GM23338 (cell line): Measurements from ENCODE around the gene STT3B. TPM values are rescaled to one million over a fixed set of nuclear protein-coding genes. Genes with fewer than 3 reads are reported as not detected.

Experiments used
- ATAC-seq: fragments of 200-7000 bp; cut with Tn5 transposase; 3 replicates; pipeline ENCODE4 v1.9.1; 2020
- DNase-seq: peaks from one replicate; pipeline ENCODE4 v3.0.0-alpha.2; 2015; ENCODE audit warnings: low spot score
- H2AFZ ChIP-seq: fragments of 200-600 bp; sonication (generic); 2 replicates; pipeline ENCODE4 v1.8.0; 2016; ENCODE audit warnings: antibody characterized with exemption, mild to moderate bottlenecking, moderate library complexity
- H3F3A ChIP-seq: fragments of 200-600 bp; sonication (generic); replicated peaks from 2 replicates; pipeline ENCODE4 v1.8.0; 2017; ENCODE audit warnings: antibody characterized with exemption, mixed run types, low read depth
- H3K27ac ChIP-seq: fragments of 200-600 bp; sonication (generic); 2 replicates; pipeline ENCODE4 v1.6.1; 2016; ENCODE audit warnings: low read depth
- H3K27me3 ChIP-seq: fragments of 200-600 bp; sonication (generic); 2 replicates; pipeline ENCODE4 v1.8.0; 2016; ENCODE audit warnings: mild to moderate bottlenecking, mixed run types, moderate library complexity; ENCODE audit not compliant: insufficient read depth
- H3K36me3 ChIP-seq: fragments of 200-600 bp; sonication (generic); 2 replicates; pipeline ENCODE4 v1.8.0; 2016; ENCODE audit warnings: mild to moderate bottlenecking; ENCODE audit not compliant: insufficient read depth
- H3K4me1 ChIP-seq: fragments of 200-600 bp; sonication (generic); 2 replicates; pipeline ENCODE4 v1.8.0; 2016; ENCODE audit warnings: mild to moderate bottlenecking, moderate library complexity; ENCODE audit not compliant: insufficient read depth
- H3K4me2 ChIP-seq: fragments of 200-600 bp; sonication (generic); 2 replicates; pipeline ENCODE4 v1.7.1; 2017; ENCODE audit warnings: mixed run types
- H3K4me3 ChIP-seq: fragments of 200-600 bp; sonication (generic); 2 replicates; pipeline ENCODE4 v1.6.1; 2016; ENCODE audit warnings: mixed run types
- H3K79me2 ChIP-seq: fragments of 200-600 bp; sonication (generic); replicated peaks from 2 replicates; pipeline ENCODE4 v1.8.0; 2017; ENCODE audit warnings: mild to moderate bottlenecking; ENCODE audit not compliant: insufficient read depth
- H3K9me2 ChIP-seq: fragments of 200-600 bp; sonication (generic); 2 replicates; pipeline ENCODE4 v1.8.0; 2017; ENCODE audit not compliant: insufficient read depth
- H4K20me1 ChIP-seq: fragments of 200-600 bp; sonication (generic); replicated peaks from 2 replicates; pipeline ENCODE4 v1.8.0; 2017; ENCODE audit warnings: mild to moderate bottlenecking; ENCODE audit not compliant: insufficient read depth
- H3K27ac Mint-ChIP-seq: 2 replicates; pipeline ENCODE4 v1.8.0; 2020; ENCODE audit warnings: inconsistent platforms, mild to moderate bottlenecking, moderate library complexity, mixed read lengths
- H3K27me3 Mint-ChIP-seq: 3 replicates; pipeline ENCODE4 v1.8.0; 2022; ENCODE audit warnings: low read depth, mild to moderate bottlenecking, moderate library complexity, mixed read lengths, inconsistent platforms; ENCODE audit not compliant: insufficient read depth, poor library complexity
- H3K36me3 Mint-ChIP-seq: 3 replicates; pipeline ENCODE4 v1.8.0; 2021; ENCODE audit warnings: low read depth, mild to moderate bottlenecking, inconsistent platforms, moderate library complexity, mixed read lengths
- H3K4me1 Mint-ChIP-seq: 3 replicates; pipeline ENCODE4 v1.8.0; 2020; ENCODE audit warnings: mild to moderate bottlenecking, inconsistent platforms, mixed read lengths
- H3K4me3 Mint-ChIP-seq: 3 replicates; pipeline ENCODE4 v1.8.0; 2021; ENCODE audit warnings: moderate library complexity, mild to moderate bottlenecking, inconsistent platforms, mixed read lengths
- H3K9me3 Mint-ChIP-seq: 3 replicates; pipeline ENCODE4 v1.8.0; 2020; ENCODE audit warnings: moderate library complexity, mild to moderate bottlenecking, inconsistent platforms, mixed read lengths
- CREB1 ChIP-seq: fragments of 250-450 bp; sonication (Bioruptor Pico); IDR thresholded peaks from 2 replicates; pipeline ENCODE4 v1.5.0; 2020; ENCODE audit warnings: low read depth, mild to moderate bottlenecking, moderate library complexity
- EZH2phosphoT487 ChIP-seq: fragments of 200-600 bp; sonication (generic); IDR thresholded peaks from one replicate; pipeline ENCODE4 v1.8.1; 2018; ENCODE audit warnings: antibody characterized with exemption; ENCODE audit not compliant: unreplicated experiment
- JUNB ChIP-seq: IDR thresholded peaks from one replicate; pipeline ENCODE4 v1.6.1; 2016; ENCODE audit warnings: antibody characterized with exemption; ENCODE audit not compliant: unreplicated experiment
- NANOG ChIP-seq: IDR thresholded peaks from 2 replicates; pipeline ENCODE4 v1.6.1; 2016; ENCODE audit warnings: antibody characterized with exemption, borderline replicate concordance
- POLR2AphosphoS5 ChIP-seq: IDR thresholded peaks from 2 replicates; pipeline ENCODE4 v1.6.1; 2016; ENCODE audit warnings: antibody characterized with exemption, low read depth
- STAT1 ChIP-seq: IDR thresholded peaks from one replicate; pipeline ENCODE4 v1.6.1; 2016; ENCODE audit warnings: antibody characterized with exemption; ENCODE audit not compliant: unreplicated experiment
- ZNF114 ChIP-seq: fragments of 250-450 bp; sonication (Bioruptor Pico); IDR thresholded peaks from 2 replicates; pipeline ENCODE4 v1.5.0; 2020; ENCODE audit warnings: mild to moderate bottlenecking, moderate library complexity
- long read RNA-seq: library from polyadenylated mRNA; unstranded; transcript quantifications from one replicate; pipeline ENCODE4 v2.0.0, GENCODE V29; 2020; ENCODE audit not compliant: unreplicated experiment
- polyA plus RNA-seq: library from polyadenylated mRNA; unstranded; fragments of >200 nt; fragmentation: Nextera tagmentation; extraction: Ambion mirVana; gene quantifications from 2 replicates; pipeline ENCODE4 v1.2.1, GENCODE V29; 2016
- total RNA-seq: library from RNA; depleted of rRNA; stranded (reverse); fragments of >200 nt; shearing (Covaris generic); gene quantifications from 2 replicates; pipeline ENCODE4 v1.2.3, GENCODE V29; 2014; rRNA removed
- TF ChIP-seq, protein P1 (sequence below): IDR thresholded peaks from one replicate; pipeline ENCODE4 v1.6.1; 2018; ENCODE audit warnings: antibody characterized with exemption; ENCODE audit not compliant: unreplicated experiment
- TF ChIP-seq, protein P2 (sequence below): IDR thresholded peaks from 2 replicates; pipeline ENCODE4 v1.6.1; 2016; ENCODE audit warnings: antibody characterized with exemption
- TF ChIP-seq, protein P3 (sequence below), 2 experiments: fragments of 200-600 bp in 1 of 2; sonication (generic) in 1 of 2; conservative IDR thresholded peaks; 2 replicates each; pipeline versions ENCODE4 v1.5.1 to v1.6.1; 2016 to 2017; ENCODE audit warnings: antibody characterized with exemption in 2 of 2, low read depth in 2 of 2, mild to moderate bottlenecking in 2 of 2, moderate library complexity in 1 of 2

Gene STT3B
- 139 and 167 TPM in 2 replicates for total RNA-seq
- 44.1 and 45.2 TPM in 2 replicates for polyA plus RNA-seq
- long read RNA-seq, full-length matches to known transcripts: 7 of 12 reads
- long read RNA-seq, partial matches to known transcripts: 4 of 12 reads
- long read RNA-seq, other reads (novel, unspliced or antisense): 1 of 12 reads

DNA sequence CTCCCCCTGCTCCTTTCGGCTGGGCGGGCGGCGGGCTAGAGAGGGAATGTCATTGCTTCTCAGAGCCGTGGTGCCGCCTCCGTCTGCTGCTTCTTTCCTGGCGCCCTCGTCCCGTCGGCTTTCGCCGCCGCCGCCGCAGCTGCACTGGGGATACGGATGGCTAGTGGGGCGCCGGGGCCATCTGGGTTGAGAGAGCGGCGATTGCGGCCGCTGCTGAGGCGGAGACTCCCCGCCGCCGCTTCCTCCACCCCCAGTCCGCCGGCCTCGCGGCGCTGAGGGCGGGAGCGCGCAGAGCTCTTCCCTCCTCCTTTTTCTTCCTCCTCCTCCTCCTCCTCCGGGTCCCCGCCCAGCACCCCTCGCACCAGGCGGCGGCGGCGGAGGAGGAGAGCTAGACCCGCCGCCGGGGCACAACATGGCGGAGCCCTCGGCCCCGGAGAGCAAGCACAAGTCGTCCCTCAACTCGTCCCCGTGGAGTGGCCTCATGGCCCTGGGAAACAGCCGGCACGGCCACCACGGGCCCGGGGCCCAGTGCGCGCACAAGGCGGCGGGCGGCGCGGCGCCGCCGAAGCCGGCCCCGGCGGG is at the start of gene STT3B:
TSS of gene STT3B (plus strand) at position 339 of the 582 bp plus-strand sequence. CDS start at position 413, 74 bp downstream.
- H3K9me2 ChIP-seq: no peaks in the 10 kb centered on the region
- DNase-seq (peak; percentile 81), ATAC-seq (peak; percentile 55)
- peak within 1 kb of the TSS; percentile 99 for H3K27ac ChIP-seq
- H3K9me3 Mint-ChIP-seq: no peaks in the 10 kb centered on the region; the same call in 2 of the 3 replicates
- H3K36me3 ChIP-seq: no peaks in the 10 kb centered on the region
- H3K27me3 ChIP-seq: no peaks in the 10 kb centered on the region
- peaks cover 29% of the 10 kb centered on the region for H3K4me1 Mint-ChIP-seq
- H3K27ac Mint-ChIP-seq: peak within 1 kb of the TSS; percentile 99
- peak within 1 kb of the TSS; percentile 53 for H2AFZ ChIP-seq
- peak; percentile 88 for TF ChIP-seq POLR2AphosphoS5
- TF ChIP-seq, protein P1, sequence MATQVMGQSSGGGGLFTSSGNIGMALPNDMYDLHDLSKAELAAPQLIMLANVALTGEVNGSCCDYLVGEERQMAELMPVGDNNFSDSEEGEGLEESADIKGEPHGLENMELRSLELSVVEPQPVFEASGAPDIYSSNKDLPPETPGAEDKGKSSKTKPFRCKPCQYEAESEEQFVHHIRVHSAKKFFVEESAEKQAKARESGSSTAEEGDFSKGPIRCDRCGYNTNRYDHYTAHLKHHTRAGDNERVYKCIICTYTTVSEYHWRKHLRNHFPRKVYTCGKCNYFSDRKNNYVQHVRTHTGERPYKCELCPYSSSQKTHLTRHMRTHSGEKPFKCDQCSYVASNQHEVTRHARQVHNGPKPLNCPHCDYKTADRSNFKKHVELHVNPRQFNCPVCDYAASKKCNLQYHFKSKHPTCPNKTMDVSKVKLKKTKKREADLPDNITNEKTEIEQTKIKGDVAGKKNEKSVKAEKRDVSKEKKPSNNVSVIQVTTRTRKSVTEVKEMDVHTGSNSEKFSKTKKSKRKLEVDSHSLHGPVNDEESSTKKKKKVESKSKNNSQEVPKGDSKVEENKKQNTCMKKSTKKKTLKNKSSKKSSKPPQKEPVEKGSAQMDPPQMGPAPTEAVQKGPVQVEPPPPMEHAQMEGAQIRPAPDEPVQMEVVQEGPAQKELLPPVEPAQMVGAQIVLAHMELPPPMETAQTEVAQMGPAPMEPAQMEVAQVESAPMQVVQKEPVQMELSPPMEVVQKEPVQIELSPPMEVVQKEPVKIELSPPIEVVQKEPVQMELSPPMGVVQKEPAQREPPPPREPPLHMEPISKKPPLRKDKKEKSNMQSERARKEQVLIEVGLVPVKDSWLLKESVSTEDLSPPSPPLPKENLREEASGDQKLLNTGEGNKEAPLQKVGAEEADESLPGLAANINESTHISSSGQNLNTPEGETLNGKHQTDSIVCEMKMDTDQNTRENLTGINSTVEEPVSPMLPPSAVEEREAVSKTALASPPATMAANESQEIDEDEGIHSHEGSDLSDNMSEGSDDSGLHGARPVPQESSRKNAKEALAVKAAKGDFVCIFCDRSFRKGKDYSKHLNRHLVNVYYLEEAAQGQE: no peak
- TF ChIP-seq, protein P2, sequence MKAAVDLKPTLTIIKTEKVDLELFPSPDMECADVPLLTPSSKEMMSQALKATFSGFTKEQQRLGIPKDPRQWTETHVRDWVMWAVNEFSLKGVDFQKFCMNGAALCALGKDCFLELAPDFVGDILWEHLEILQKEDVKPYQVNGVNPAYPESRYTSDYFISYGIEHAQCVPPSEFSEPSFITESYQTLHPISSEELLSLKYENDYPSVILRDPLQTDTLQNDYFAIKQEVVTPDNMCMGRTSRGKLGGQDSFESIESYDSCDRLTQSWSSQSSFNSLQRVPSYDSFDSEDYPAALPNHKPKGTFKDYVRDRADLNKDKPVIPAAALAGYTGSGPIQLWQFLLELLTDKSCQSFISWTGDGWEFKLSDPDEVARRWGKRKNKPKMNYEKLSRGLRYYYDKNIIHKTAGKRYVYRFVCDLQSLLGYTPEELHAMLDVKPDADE: peak; percentile 18; the same call in 1 of the 2 replicates
- H3K4me1 ChIP-seq: peaks cover 36% of the 10 kb centered on the region
- peaks cover 44% of the 10 kb centered on the region for H3K79me2 ChIP-seq
- peaks cover 35% of the 10 kb centered on the region for H4K20me1 ChIP-seq
- H3K4me3 ChIP-seq: peak within 1 kb of the TSS; percentile 81
- H3K27me3 Mint-ChIP-seq: peaks cover 7% of the 10 kb centered on the region
- no peaks in the 10 kb centered on the region for H3K36me3 Mint-ChIP-seq
- no peak within 1 kb of the TSS; the same call in 2 of the 3 replicates for H3K4me3 Mint-ChIP-seq
- peak within 1 kb of the TSS; percentile 87 for H3K4me2 ChIP-seq
- H3F3A ChIP-seq: peaks cover 4% of the 10 kb centered on the region; the same call in 1 of the 2 replicates

DNA sequence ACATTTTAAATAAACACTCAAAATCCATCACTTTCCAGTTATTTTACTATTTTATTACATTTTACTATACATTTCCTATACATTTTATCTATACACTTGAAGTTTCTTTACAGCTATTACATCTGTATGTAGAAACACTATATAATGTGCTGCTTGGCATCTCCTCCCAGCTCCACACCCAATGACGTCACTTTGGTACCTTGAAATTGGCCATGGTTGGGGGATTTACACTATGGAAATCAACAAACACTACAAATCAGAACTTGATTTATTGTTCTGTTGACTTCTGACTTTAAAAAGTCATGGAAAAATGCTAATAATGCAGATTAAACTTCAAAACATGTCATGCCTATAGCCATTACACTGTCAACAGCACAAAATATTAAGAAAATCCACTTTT is 48.9 kb upstream of the STT3B start:
- DNase-seq (no peak), ATAC-seq (no peak)
- Mint-ChIP-seq H3K4me3 (no peak overlapping the region), H3K9me3 (no peaks in the 10 kb centered on the region; the same call in 2 of the 3 replicates), H3K27ac (no peak overlapping the region), H3K36me3 (no peaks in the 10 kb centered on the region), H3K4me1 (peaks cover 10% of the 10 kb centered on the region), H3K27me3 (peaks cover 9% of the 10 kb centered on the region)
- Histone ChIP-seq H3K36me3 (no peaks in the 10 kb centered on the region), H3K4me2 (no peak overlapping the region), H3K79me2 (no peaks in the 10 kb centered on the region), H3K4me1 (no peaks in the 10 kb centered on the region; the same call in 1 of the 2 replicates), H3K27me3 (no peaks in the 10 kb centered on the region), H3K9me2 (no peaks in the 10 kb centered on the region), H3F3A (no peaks in the 10 kb centered on the region), H4K20me1 (no peaks in the 10 kb centered on the region), H3K4me3 (no peak overlapping the region), H3K27ac (no peak overlapping the region), H2AFZ (no peak overlapping the region)
- TF ChIP-seq CREB1 (CRISPR knock-in tag) (no peak), ZNF114 (CRISPR knock-in tag) (no peak), EZH2phosphoT487 (no peak), STAT1 (no peak), NANOG (no peak), JUNB (no peak)
- TF ChIP-seq, protein P2: no peak
- TF ChIP-seq, protein P1: no peak
- TF ChIP-seq, protein P3, sequence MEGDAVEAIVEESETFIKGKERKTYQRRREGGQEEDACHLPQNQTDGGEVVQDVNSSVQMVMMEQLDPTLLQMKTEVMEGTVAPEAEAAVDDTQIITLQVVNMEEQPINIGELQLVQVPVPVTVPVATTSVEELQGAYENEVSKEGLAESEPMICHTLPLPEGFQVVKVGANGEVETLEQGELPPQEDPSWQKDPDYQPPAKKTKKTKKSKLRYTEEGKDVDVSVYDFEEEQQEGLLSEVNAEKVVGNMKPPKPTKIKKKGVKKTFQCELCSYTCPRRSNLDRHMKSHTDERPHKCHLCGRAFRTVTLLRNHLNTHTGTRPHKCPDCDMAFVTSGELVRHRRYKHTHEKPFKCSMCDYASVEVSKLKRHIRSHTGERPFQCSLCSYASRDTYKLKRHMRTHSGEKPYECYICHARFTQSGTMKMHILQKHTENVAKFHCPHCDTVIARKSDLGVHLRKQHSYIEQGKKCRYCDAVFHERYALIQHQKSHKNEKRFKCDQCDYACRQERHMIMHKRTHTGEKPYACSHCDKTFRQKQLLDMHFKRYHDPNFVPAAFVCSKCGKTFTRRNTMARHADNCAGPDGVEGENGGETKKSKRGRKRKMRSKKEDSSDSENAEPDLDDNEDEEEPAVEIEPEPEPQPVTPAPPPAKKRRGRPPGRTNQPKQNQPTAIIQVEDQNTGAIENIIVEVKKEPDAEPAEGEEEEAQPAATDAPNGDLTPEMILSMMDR (conservative IDR thresholded peaks at IDR 0.05; ENCODE audit: low read depth in 2 of 2): no peak
